HG02870 (cell line): ENCODE data around the gene FBXL7.

ENCODE experiments used
- ATAC-seq: cut with Tn5 transposase; IDR thresholded peaks from one replicate; pipeline ENCODE4 v1.9.1; 2021; ENCODE audit warnings: mild to moderate bottlenecking, moderate library complexity; ENCODE audit not compliant: unreplicated experiment

The FBXL7 gene

DNA sequence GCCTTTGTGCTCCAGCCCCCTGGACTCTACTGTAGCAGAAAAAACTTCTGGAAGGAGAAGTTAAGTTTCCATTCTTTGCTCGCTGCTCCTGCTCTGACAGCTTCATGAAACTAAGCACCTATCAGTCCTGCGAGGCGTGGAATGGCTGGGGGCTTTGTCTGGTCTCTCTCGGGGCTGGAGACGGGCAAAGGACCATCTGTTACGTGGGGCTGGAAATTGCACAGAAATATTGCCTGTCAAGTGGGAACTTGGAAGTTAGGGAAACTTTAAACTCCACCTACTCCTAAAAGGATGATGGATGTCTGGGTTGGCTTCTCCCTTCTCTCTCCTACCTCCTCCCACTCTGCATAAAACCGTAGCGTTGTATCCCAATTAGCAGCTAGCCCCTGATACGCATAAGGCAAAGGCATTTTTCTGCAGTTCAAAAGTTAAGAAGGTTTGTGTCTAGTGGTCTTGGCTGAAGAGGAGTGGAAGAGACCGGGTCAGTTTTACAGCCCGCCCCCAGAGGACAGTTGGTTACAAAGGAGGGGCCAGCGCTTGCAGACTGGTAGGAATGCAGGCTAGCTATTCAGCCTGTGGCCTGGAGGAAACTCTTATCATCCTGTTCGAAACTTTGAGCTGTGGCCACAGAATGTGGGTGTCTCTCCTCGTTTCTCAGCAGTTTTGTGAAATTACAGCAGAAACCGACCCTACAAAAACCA lies 1.3 kb downstream of the FBXL7 start:
- peak; percentile 53 for ATAC-seq

GRCh38 chr5:15502208-15502607 lies 2.2 kb downstream of the FBXL7 start:
- no peak for ATAC-seq

- no peak for ATAC-seq
Measured at GRCh38 chr5:15506146-15506545, 6.2 kb downstream of the FBXL7 start.

DNA sequence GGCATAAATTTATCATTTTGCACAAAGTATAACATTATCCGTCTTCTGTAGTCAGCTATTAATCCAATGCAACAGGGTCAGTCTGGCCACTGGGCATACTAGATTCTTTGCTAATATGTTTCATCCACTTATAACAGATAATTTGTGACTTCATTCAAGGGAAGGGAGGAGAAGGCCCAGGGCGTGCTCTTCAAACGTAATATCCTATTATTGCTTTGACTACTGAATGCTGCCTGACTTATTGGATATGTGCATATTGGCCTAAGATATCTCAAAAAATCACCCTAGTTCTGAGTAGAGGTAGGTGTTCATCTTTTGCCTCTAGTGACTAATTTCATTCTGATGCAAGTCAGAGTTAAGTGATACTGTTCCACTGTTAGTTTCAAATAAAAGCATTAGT lies 6.9 kb downstream of the FBXL7 start:
- ATAC-seq: no peak

- no peak for ATAC-seq
Measured at GRCh38 chr5:15510092-15510491, 10.1 kb downstream of the FBXL7 start.

DNA sequence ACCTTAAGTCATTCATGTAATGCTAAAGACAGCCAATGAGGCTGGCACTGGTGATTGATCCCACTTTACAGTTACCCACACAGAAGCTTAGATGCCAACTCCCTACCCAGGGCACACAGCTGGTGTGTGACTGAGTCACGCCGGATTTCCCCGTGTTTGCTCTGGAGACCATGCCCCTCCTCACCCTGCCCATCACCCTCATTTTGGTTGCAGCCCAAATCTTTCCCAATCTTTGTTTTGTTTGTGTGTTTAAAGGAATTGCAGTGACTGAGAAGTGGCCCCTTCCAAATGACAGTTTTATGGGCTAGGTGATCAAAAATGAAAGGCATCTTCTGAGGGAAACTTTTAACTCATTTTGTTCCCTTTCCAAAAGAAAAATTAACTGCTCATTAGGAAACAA lies 10.9 kb downstream of the FBXL7 start:
- no peak for ATAC-seq

GRCh38 chr5:15513431-15513830 lies 13.5 kb downstream of the FBXL7 start:
- no peak for ATAC-seq

DNA sequence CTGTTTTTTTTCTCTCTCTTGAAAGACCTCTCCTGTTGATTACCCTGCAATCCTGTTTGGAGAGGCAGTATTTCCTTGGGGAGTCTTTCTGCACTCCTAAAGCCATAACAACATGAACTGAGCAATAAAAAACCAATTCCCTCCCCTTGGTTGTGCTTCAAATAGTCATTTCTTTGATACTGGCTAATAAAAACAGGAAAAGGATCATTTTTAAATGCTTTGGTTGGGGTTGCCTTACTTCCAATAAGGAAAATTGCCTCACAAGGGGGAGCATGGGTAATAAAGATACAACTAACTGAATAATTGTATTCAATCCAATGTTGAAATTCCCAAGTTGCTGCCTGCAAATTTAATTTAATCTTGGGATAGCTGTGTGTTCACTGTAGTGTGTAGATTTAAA lies 13.9 kb downstream of the FBXL7 start:
- ATAC-seq: no peak

DNA sequence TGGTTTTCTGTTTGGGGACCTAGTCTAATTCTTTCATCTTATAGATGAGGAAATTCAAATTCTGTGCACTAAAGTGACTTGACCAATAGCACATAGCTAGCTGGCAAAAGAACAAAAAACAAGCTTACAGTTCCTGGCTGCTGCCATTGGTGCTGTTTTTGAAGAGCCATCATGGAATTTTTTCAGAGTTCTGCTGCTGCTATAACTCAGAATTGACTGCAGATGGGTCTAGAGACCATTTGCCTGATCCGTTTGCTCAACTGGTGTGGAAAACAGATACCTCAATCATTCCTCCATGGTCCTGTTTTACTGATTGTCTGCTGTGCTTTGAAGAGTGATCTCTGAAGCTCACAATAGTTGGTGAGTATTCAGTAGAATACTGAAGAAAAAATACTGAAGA lies 15.2 kb downstream of the FBXL7 start:
- no peak for ATAC-seq

DNA sequence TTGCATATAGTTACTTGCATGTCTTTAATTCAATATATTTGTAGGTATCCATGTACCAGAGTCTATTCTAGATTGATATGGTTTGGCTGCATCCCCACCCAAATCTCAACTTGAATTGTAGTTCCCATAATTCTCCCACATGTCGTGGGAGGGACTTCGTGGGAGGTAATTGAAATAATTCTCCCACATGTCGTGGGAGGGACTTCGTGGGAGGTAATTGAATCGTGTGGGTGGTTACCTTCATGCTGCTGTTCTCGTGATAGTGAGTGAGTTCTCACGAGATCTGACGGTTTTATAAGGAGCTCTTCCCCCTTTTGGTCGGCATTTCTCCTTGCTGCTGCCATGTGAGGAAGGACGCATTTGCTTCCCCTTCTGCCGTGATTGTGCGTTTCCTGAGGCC lies 16.5 kb downstream of the FBXL7 start:
- no peak for ATAC-seq

DNA sequence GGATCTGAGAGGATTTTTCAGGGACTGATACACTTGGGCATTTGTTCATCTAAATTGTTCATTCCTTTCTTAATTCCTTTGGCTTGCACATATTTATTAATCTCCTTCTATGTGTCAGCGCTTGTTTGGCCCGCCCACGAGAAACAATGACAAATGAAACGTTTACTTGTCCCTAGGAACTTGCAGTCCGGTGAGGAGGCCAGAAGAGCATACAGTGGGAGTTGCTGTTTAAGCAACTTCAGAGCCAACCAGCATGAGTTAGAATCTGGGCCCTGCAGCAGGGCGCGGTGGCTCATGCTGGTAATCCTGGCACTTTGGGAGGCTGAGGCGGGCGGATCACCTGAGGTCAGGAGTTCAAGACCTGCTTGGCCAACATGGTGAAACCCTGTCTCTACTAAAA lies 18.8 kb downstream of the FBXL7 start:
- ATAC-seq: no peak

DNA sequence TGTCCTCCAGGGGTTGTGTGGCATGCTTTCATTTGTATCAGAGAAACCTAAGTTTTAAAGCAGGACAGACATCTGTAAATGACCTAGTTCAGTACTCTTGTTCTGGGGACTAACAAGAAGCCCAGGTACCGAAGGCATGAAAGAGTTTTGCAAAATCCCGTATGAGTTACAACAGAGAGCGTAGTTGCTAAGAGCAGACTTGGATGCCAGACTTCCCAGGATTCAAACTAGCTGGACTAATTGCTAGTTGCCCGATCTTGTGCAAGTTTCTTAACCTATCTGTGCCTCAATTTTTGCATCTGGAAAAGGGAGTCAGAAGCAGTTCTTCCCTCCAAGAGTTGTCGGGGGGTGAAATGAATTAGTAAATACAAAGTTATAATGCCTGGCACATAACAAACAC lies 20.9 kb downstream of the FBXL7 start:
- no peak for ATAC-seq

DNA sequence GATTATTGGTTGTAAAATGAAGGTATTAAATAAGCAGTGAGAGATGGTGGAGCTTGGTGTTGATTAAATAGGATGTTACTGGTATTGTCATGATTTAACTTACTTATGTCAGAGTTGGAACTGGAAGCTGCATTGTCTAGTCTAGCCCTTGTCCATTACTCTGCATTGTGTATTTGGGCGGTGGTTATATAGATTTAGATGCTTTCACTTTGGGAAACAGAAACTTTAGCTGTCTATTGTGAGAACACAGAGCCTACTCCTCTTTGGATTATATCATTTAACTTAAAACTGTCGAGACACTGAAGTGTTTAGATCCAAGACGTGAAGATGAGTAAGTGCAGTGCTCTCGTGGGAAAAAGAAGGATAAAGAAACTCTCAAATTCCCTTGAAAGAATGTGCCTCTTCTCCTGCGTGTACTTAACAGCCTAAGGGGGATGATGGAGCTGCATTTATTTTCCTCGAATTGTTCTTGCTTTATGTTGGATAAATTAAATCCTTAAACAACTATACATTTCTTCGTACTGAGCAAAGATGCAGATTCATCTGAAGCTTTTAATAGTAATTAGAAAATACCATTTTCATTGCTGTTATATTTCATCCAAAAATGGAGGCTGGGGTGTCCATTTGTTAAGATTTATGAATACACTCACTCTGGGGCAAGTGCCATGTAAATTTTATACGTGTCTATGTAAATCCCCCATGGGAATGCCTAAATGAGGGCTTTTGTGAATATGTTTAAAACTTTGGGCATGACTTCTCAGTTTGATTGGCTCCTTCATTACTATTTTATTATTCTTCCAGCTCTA lies 21.6 kb downstream of the FBXL7 start:
- ATAC-seq: no peak

GRCh38 chr5:15522187-15522520 lies 22.2 kb downstream of the FBXL7 start:
- no peak for ATAC-seq

GRCh38 chr5:15524712-15525111 lies 24.7 kb downstream of the FBXL7 start:
- ATAC-seq: no peak

- ATAC-seq: no peak
Measured at GRCh38 chr5:15525703-15526275, 25.8 kb downstream of the FBXL7 start.

DNA sequence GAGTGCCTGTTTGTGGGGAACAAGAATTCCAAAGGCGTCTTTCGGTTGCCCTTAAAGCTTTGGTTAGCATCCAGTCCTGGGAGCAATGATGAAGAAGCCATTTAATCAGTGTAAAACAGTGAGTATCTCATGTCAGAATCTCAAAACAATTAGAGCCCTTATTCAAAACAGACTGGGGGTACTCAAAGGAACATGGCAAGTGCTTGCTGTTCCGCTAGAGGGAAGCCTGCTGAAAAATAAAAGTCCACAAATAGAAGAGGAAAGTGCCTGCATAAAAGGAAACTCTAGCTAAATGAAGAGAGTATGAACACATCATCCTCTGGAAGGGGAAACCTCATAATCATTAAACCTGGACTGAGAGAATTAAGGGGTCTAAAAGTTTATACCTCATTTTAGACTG lies 26.4 kb downstream of the FBXL7 start:
- ATAC-seq: no peak

DNA sequence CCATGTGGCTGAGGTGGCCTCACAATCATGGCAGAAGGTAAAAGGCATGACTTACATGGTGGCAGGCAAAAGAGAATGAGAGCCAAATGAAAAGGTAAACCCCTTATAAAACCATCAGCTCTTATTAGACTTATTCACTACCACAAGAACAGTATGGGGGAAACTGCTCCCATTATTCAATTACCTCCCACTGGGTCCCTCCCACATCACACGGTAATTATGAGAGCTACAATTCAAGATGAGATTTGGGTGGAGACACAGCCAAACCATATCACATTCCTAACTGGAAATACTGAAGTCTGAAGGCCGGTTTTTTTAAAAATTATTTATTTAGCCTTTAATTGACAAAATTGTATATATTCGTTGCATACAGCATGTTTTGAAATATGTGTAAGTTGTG lies 28.5 kb downstream of the FBXL7 start:
- ATAC-seq: no peak

- ATAC-seq: no peak
Measured at GRCh38 chr5:15529013-15529412, 29.0 kb downstream of the FBXL7 start.

DNA sequence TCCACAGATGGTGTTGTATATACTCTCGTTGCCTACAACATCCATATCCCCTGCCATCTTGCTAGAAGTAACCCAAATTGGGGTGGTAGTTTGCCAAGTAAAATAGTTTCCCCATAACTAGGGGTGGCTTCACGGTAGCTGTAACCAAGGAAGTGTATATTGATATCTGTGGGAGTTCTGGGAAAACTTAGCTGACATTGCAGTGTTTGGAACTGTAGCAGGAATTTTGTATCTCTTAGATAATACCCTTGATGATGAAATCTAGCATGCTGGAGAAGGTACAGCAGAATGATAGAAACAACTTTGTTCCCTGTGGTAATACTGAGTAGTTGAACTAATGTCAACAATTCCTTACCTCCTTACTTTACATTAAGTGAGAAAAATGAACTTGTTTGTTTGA lies 29.8 kb downstream of the FBXL7 start:
- ATAC-seq: no peak

- no peak for ATAC-seq
Measured at GRCh38 chr5:15533129-15533893, 33.3 kb downstream of the FBXL7 start.

DNA sequence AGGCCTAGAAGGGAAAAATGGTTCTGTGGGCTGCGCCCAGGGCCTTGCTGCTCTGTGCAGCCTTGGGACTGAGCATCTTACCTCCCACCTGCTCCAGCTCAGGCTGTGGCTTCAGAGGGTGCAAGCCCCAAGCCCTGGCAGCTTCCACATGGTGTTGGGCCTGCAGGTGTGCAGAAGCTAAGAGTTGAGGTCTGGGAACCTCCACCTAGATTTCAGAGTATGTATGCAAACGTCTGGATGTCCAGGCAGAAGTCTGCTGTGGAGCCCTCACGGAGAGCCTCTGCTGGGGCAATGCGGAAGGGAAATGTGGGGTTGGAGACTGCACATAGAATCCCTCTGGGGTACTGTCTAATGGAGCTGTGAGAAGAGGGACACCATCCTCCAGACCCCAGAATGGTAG lies 36.0 kb downstream of the FBXL7 start:
- ATAC-seq: no peak
